Right renal cortex interstitium (tissue), 3 donors: ENCODE results near the gene FGF14. TPM values are rescaled to one million over a fixed set of nuclear protein-coding genes. Genes with fewer than 3 reads are reported as not detected.
"Not testable (repeated sequence)": the region's sequence is repeated elsewhere in the genome, so short reads cannot be mapped to it uniquely, and the experiment has no call there.

ENCODE experiments used
- DNase-seq, 3 donors: peaks; one replicate each; pipeline ENCODE4 v3.0.0-alpha.2; 2013; ENCODE audit warnings: low read depth in 3 of 3, low spot score in 2 of 3
- polyA plus RNA-seq, 3 donors: library from polyadenylated mRNA; unstranded; fragments of 120-200 nt; gene quantifications; one replicate each; pipeline ENCODE4 v1.2.1, GENCODE V29; 2013; ENCODE audit not compliant: insufficient read length in 3 of 3

The FGF14 gene
- polyA plus RNA-seq, 3 donors, result 0.64 to 1.5 (median 0.87) TPM

GRCh38 chr13:101892296-101892695 lies 509.6 kb downstream of the FGF14 start:
- no peak for DNase-seq

DNA sequence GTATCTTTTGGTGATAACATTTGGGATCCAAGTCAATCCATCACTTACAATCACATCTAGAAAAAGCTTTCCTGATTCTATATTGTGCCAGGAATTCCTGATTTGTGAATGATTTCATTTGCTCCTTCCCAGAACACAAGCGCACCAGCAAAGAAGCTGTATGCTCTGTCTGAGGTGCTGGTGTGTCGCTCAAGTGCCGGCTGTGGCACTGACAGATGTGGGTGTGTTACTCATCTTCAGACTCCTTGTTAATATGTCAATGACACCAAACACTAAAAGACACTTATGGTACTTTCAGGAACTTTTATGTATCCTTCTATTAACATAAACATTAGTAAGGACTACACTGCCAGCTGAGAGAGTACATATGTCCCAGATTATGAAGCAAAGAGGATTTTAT lies 520.3 kb downstream of the FGF14 start:
- no peak for DNase-seq

GRCh38 chr13:101880581-101880980 lies 521.3 kb downstream of the FGF14 start:
- no peak for DNase-seq

- DNase-seq, result no peak
Observed at GRCh38 chr13:101876951-101877350, 524.9 kb downstream of the FGF14 start.

DNA sequence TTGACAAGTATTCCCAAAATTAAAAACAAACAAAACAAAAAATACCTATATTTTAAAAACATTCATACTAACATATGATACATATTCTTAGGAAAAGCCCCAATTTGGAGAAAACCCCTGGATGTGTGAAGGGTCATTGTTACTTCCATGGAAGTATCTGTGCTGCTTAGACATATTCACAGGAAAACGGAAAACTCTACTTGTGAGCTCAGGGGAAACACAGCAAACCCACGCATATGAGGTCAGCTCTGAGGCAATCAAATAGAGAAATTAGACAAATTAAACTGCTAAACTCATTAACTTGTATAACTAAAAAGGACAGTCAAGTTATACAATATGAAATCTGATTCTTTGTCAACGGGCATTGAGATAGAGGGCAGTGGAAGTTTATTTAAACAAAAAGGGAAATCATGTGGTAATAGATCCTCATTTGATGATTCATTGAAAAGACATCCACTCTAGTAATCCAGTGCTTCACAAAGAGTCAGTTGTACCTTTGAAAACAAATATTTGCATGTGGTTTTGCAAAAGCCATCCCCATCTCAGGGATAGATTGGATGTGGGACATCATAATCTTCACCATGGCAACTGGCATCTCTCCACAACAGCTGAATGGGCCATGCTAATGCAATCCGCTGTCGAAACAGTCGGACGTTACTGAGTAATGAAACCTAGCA lies 526.0 kb downstream of the FGF14 start:
- no peak for DNase-seq

- DNase-seq, result no peak
Observed at GRCh38 chr13:101875091-101875490, 526.8 kb downstream of the FGF14 start.

GRCh38 chr13:101869553-101869952 lies 532.3 kb downstream of the FGF14 start:
- no peak for DNase-seq

GRCh38 chr13:101868585-101869469 lies 533.0 kb downstream of the FGF14 start:
- DNase-seq, result no peak

- DNase-seq, result no peak
Observed at GRCh38 chr13:101866889-101867581, 534.8 kb downstream of the FGF14 start.

DNA sequence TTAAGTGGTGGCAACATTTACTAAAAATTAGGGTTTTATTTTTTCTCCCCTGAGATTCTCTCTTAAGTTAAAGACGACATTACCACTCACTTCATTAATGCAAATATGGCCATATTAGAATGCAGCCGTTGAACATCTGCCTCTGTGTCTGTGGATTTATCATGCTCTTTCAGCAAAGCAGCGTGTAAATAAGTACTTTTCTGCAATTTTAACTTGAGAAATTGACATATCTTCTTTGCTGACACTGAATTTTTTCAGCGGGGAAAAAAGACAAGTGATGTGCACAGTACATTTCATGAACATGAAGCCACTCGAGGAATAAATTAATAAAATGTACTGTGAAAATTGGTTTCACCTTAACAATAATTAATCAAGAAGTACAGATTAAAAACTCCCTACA lies 543.0 kb downstream of the FGF14 start:
- no peak for DNase-seq

DNA sequence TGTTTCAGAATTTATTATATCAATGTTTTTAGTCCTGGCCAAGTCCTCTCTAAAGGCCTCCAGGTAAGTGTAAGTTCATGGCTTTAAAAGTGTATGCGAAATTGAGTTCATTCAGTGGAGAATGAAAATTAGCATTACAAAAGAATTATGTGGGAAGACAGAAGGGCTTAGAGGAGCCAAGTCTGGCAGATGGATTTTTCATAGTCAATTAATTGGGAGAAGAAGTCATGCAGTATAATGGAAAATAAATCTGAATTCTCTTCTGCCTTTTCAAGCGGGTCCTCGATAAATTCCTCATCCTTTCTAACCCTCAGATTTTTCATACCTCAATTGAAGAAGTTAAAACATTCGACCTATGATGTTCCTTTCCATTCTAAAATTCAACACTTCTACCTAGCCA lies 555.1 kb downstream of the FGF14 start:
- no peak for DNase-seq

GRCh38 chr13:101846249-101846648 lies 555.6 kb downstream of the FGF14 start:
- DNase-seq, result no peak

DNA sequence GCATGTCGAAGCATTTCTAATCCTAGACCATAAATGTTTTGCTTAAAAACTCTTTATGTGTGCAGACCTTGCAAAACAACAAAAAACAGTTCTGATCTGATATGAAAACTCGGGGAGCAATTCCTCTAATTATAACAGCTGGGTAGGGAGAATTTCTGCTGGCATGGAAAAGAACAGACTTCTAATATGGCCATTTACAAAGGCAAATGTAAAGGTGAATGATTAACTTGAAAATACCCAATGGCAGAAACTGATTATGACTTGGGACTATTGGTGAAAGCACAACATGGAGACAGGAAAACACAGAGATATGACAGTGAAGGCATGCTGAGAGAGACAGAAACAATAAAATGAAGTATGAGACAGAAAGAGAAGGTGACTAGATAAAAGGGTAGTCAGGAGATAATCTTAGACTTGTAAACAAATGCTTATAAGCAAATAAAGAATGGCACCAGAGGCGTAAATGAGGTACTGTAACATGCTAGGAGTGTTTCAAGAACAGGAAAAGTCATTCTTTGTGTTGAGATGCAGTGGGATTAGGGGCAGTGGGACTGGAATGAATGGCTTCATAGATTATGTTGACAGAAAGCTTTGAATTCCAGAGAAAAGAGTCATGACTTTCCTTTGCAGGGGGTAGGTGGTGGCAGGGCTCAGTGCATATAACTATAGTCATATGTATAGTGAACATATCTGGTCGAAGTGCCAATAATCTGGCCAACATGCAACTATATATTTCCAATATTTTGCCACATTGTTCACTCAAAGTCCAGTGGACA lies 556.4 kb downstream of the FGF14 start:
- no peak for DNase-seq

DNA sequence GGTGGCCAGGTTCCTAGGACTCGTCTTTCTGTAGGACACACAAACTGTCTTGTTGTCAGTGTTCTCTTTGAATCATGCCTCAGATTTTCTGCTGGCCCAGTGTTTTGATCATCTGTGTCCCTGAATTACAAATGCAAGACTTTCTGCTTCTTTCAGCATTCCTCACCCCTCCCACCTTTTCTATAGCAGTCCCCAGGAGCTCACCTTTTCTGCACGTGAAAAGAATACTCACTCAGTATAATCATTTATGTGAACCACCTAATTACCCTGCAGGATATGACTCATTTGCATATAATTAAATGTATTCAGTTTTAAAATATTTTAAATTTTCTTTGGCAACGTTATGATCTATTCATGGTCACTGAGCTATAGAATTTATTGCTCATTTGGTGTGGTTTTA lies 560.1 kb downstream of the FGF14 start:
- no peak for DNase-seq

DNA sequence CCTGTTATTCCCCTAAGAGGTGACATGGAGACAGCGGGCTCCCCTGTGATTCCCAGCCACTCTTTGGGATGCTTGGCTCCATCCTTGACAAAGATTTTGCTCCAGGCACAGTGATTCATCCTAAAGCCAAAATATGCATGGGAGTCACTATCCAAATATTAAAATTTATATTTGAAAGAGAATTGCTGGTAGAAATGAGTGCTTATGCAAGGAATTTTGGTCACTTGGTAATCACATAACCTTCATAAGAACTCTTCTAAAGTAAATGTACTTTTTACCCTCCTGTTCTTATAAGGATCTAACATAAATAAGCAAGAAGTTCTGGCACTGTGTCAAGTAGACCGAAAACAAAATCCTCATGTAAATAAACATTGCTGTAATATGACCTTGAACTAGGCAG lies 563.5 kb downstream of the FGF14 start:
- DNase-seq, result peak in 1 of 3 donors; percentile 9

GRCh38 chr13:101837778-101838177 lies 564.1 kb downstream of the FGF14 start:
- DNase-seq, result not testable (repeated sequence)

GRCh38 chr13:101837288-101837687 lies 564.6 kb downstream of the FGF14 start:
- no peak for DNase-seq

DNA sequence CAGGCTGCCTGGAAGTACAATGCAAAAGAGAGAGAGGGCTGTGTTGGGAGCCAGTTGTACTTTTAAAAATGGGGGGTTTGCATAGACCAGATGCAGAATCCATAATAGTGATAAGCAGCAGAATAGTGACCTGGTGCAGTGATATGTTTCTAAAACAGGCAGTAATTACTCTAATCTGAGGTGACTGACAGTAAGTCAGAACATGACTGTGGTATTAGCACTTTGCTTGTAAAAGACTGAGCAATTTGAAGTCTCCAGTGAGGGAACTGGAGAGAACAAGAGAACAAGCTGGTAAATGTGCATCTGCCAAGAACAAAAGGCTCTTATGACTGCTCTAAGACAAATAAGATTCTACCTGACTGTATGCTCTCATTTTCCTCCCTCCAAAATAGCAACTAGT lies 565.9 kb downstream of the FGF14 start:
- DNase-seq, result no peak

GRCh38 chr13:101833671-101834070 lies 568.2 kb downstream of the FGF14 start:
- DNase-seq, result no peak

GRCh38 chr13:101830035-101830434 lies 571.8 kb downstream of the FGF14 start:
- no peak for DNase-seq

GRCh38 chr13:101829484-101829883 lies 572.4 kb downstream of the FGF14 start:
- no peak for DNase-seq
